GM19397 (cell line): ENCODE data around the gene ENKUR.

Experiments
- ATAC-seq: cut with Tn5 transposase; IDR thresholded peaks from one replicate; pipeline ENCODE4 v1.9.1; 2021; ENCODE audit warnings: mild to moderate bottlenecking, moderate library complexity; ENCODE audit not compliant: unreplicated experiment

The ENKUR gene, protein sequence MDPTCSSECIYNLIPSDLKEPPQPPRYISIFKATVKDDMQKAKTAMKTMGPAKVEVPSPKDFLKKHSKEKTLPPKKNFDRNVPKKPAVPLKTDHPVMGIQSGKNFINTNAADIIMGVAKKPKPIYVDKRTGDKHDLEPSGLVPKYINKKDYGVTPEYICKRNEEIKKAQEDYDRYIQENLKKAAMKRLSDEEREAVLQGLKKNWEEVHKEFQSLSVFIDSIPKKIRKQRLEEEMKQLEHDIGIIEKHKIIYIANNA

DNA sequence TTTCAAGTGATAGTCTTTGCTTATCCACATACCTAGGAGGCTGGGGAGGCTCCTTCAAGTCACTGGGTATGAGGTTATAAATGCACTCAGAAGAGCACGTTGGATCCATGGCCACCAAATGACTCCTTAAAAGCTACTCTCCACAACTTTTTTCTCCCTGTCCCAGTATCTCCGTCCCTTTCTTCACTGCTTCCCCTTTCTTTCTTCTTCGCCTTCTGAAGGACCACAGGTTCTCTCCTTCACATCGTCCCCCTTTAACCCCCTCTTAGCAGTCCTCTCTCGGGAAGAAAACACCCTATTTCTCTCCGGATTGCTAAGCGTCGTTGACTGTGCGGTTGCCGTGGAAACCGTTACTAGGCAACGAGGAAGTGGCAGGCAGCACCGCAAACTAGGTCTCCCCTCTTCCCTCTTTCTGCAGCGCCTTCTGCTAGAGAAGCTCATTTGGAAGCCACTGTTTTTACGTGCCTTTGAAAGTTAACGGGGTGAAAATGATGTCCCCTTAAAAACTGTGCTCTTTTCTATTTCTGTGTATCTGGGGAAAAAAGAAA is at the start of gene ENKUR:
ENKUR (minus strand) TSS at position 331 of the 548 bp plus-strand sequence; CDS start at position 109, 222 bp downstream.
- peak; percentile 64 for ATAC-seq

- no peak for ATAC-seq
These were observed 48.4 kb upstream of the ENKUR start for GRCh38 chr10:25064401-25064800.

DNA sequence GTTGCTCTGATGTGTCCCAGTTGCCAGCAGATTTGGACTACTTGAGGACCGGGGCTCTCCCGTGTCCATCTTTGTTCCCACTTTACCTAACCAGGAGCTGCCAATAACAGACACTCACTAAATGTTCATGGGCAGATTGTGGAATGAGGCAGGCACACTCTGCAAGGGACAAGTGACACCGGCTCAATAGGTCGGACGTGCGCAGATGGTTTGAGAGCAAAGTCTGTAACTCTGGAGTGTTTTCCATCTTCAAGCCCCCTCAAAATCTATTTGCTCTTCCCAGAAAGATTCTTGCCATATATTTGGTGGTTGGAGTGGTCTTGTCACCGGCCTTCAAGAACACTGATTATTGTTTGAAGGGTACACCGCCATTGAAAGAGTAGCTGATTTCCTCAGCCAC is 47.7 kb upstream of the ENKUR start:
- ATAC-seq = no peak

DNA sequence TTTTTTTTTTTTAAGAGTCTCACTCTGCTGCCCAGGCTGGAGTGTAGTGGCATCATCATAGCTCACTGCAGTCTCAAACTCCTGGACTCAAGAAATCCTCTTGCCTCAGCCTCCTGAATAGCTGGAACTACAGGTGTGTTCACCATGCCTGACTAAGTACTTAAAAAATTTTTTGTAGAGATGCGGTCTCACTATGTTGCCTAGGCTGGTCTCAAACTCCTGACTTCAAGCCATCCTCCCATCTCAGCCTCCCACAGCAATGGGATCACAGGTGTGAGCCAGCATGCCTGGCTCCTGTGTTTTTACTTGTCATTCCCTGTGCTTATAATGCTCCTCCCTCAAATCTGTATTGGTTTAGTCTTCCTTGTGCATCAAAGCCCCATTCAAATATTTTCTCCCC is 47.2 kb upstream of the ENKUR start:
- ATAC-seq = no peak

DNA sequence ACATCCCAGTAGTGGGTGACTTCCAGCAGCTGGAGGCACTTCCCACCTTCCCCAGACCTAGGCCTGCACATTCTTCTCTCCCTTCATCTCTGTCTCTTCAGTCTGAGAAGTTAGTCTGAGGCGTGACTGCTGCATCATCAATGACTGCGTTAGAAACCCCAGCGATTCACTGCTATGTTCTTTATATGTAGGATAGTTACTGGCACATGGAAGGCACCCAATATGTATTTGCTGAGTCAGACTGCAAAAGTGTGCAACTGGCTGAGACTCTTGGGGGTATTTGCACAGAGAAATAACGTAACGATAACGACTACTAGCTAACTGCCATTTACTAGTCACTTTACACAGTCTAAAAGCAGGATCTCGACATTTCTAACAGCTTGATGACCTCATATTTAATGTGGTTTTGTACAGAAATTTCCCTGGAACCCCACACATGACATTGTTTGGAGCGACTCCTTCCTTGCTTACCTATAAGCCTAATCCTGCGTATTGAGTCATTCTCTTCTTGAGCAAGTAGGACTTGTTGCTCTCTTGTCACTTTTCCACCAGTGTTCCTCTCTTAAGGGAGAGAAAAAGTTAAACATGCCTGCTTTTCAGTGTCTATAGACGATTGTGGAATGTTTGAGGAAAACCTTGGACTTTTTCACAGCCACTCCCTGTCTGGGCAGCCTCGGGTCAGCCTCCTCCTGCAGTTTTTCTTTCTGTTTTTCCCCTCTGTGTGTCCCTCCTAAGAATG is 45.9 kb upstream of the ENKUR start:
- no peak for ATAC-seq

- no peak for ATAC-seq
These were observed 45.2 kb upstream of the ENKUR start for GRCh38 chr10:25061125-25061524.

- ATAC-seq = no peak
These were observed 44.0 kb upstream of the ENKUR start for GRCh38 chr10:25059990-25060389.

GRCh38 chr10:25057886-25058285 is 41.9 kb upstream of the ENKUR start:
- ATAC-seq = no peak

DNA sequence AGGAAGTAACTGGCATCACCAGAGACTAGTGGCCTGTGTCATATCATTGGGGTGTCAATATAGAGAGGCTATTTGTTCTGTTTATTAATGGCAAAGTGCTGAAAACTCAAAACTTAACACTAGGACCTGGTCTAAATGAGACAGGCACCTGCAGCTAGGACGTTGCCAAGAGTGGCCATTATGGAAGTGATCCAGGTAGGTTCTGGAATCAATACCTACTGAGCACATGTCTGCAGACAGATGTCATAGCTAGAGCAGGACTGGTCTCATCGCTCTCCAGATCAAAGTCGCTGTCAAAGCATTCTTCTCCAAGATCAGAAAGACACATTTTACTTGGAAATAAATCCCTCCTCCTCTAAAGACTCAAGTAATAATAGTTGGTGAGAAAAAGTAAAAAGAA is 40.8 kb upstream of the ENKUR start:
- ATAC-seq = no peak

- ATAC-seq = no peak
These were observed 36.1 kb upstream of the ENKUR start for GRCh38 chr10:25052012-25052411.

DNA sequence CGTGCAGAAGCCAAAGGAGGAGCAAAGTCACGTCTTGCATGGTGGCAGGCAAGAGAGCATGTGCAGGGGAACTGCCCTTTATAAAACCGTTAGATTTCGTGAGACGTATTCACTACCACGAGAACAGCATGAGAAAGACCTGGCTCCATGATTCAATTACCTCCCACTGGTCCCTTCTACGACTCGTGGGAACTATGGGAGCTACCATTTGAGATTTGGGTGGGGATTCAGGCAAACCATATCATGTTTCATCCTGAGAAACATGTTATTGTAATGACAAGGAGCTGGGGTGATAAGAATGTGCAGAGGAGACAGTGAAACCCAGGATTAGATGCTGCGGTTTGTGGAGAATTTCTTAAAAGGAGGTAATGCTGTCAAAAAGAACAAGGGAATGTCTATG is 34.4 kb upstream of the ENKUR start:
- no peak for ATAC-seq

DNA sequence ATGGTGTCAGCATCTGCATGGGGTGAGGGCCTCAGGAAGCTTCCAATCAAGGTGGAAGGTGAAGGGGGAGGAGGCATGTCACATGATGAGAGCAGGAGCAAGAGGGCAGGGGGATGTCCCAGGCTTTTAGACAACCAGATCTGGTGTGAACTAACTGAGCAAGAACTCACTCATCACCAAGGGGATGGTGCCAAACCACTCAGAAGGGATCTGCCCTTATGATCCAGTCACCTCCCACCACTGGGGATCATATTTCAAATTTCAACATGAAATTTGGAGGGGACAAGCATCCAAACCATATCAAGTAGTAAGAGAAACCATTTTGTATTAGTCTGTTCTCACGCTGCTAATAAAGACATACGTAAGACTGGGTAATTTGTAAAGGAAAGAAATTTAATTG is 34.0 kb upstream of the ENKUR start:
- no peak for ATAC-seq

- ATAC-seq = no peak
These were observed 32.5 kb upstream of the ENKUR start for GRCh38 chr10:25048450-25048849.

DNA sequence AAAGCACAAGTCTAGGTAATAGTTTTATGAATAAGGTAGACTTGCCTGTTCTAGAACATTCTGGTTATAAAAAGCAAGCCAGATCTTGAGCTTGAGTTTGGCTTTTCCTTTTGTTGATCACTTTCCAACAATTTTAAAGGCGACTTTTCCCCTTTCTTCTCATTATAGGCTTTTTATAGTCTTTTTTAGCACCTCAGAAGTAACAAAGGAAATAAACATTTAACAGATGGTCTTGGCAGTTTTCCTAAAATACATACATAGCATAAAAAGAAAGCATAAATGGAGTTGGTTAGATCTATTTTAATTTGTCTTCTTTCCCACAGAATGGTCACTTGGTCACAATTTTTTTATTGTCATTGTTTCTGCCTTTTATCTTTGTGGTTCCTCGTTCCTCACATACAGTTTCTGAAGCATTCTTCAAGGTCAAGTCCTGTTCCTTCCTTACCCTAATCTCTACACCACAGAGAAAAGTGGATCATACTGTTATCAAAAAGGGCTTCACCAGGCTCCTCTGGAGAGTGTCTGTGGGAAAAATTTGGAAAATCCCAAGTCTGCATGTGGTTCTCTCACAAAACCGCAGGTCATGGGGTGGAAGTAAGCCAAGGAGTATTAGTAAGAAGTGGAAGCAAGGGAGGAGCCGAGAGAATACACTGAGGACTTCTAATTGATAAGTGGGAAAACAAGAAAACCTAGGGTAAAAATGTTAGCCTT is 31.8 kb upstream of the ENKUR start:
- ATAC-seq = no peak

GRCh38 chr10:25047088-25047487 is 31.1 kb upstream of the ENKUR start:
- ATAC-seq = no peak

- ATAC-seq = no peak
These were observed 30.7 kb upstream of the ENKUR start for GRCh38 chr10:25046641-25047040.

- no peak for ATAC-seq
These were observed 23.6 kb upstream of the ENKUR start for GRCh38 chr10:25039531-25039930.

- ATAC-seq = no peak
These were observed 22.4 kb upstream of the ENKUR start for GRCh38 chr10:25038325-25038724.

GRCh38 chr10:25036381-25036780 is 20.4 kb upstream of the ENKUR start:
- ATAC-seq = peak; percentile 95

DNA sequence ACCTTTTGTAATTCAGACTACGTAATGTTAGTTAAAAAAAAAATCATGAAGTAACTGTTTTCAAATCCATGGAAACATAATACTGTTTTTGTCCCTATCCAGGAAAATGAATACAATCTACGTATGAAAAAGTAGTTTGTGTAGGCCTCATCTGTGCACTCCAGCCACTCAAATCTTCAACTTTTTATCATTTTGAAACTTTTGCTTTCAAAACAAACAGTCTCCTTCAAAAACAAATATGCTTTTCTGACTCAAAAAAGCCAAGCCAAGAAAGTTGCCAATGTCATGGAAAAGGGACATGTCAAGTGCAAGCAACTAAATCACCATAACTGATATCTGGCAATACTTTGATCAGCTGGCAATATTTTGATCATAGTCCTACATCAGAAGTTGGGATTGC is 13.6 kb upstream of the ENKUR start:
- ATAC-seq = no peak

- ATAC-seq = no peak
These were observed 12.8 kb upstream of the ENKUR start for GRCh38 chr10:25028711-25029110.

DNA sequence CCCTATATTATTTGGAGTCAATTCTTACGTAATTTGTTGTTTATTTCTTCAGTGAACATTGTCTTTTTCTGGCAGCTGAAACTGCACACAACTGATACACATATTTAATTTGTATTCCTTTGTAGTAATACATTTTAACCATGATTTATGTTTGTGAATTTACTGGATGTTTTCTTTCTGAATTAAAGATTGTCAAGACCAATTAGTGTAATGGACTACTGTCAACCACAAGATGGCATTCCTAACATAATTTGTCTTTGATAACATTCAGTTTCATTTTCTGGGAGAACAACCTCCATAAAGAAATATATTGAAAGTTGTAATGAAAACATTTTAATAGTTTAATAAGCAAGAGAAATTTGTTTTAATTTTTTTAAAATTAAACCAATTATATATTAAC is 10.5 kb upstream of the ENKUR start:
- no peak for ATAC-seq
